ENCODE results near the gene ZNF837. TPM values are rescaled to one million over a fixed set of nuclear protein-coding genes. Genes with fewer than 3 reads are reported as not detected.
A peak's percentile ranks its signal among the peaks of the same experiment; 100 is the strongest.

ZNF837 gene
- total RNA-seq, 1 donor from 2014 or later = 1.2 TPM

- no peak for DNase-seq (ENCODE audit: extremely low spot score in 2 of 2)
- H3K36me3 ChIP-seq = peaks cover 0 to 42% of the 10 kb centered on the region in 2 donors
Observed at GRCh38 chr19:58334691-58335249, 46.1 kb downstream of the ZNF837 start.

GRCh38 chr19:58332697-58333096 lies 48.1 kb downstream of the ZNF837 start:
- intact Hi-C loops (cut with DNase I) = no loop called here
- no peak for TF ChIP-seq CTCF (IDR thresholded peaks at IDR 0.05)
- no peak for TF ChIP-seq POLR2A (IDR thresholded peaks at IDR 0.05)
- no peak for TF ChIP-seq POLR2AphosphoS5 (IDR thresholded peaks at IDR 0.05; ENCODE audit: insufficient read depth in 1 of 2, low read depth in 1 of 2)
- Histone ChIP-seq H3K36me3 (peaks cover 0 to 22% of the 10 kb centered on the region in 2 donors), H3K4me1 (peaks cover 10% of the 10 kb centered on the region), H3K4me3 (no peak overlapping the region), H3K27me3 (no peaks in the 10 kb centered on the region), H3K9me3 (no peaks in the 10 kb centered on the region), H3K27ac (no peak overlapping the region)
- DNase-seq (ENCODE audit: extremely low spot score in 2 of 2) = no peak

More at GRCh38 chr19:58334691-58335249, 46.1 kb downstream of the ZNF837 start:
- Histone ChIP-seq H3K27ac (no peak overlapping the region), H3K27me3 (no peaks in the 10 kb centered on the region), H3K9me3 (no peaks in the 10 kb centered on the region), H3K4me1 (no peaks in the 10 kb centered on the region), H3K4me3 (no peak overlapping the region)
- intact Hi-C loops (cut with DNase I) = no loop called here
- TF ChIP-seq POLR2AphosphoS5 (IDR thresholded peaks at IDR 0.05; ENCODE audit: insufficient read depth in 1 of 2, low read depth in 1 of 2) (no peak), CTCF (IDR thresholded peaks at IDR 0.05) (no peak), POLR2A (IDR thresholded peaks at IDR 0.05) (no peak)

GRCh38 chr19:58330458-58330857 lies 50.4 kb downstream of the ZNF837 start:
- Histone ChIP-seq H3K36me3 (peaks cover 0 to 11% of the 10 kb centered on the region in 2 donors), H3K27me3 (no peaks in the 10 kb centered on the region), H3K4me1 (peaks cover 22% of the 10 kb centered on the region), H3K4me3 (no peak overlapping the region), H3K27ac (no peak overlapping the region), H3K9me3 (no peaks in the 10 kb centered on the region)
- no peak for DNase-seq (ENCODE audit: extremely low spot score in 2 of 2)
- intact Hi-C loops (cut with DNase I) = no loop called here
- TF ChIP-seq POLR2AphosphoS5 (IDR thresholded peaks at IDR 0.05; ENCODE audit: insufficient read depth in 1 of 2, low read depth in 1 of 2) (peak in 1 of 2 donors; percentile 36), CTCF (IDR thresholded peaks at IDR 0.05) (no peak), POLR2A (IDR thresholded peaks at IDR 0.05) (no peak)

GRCh38 chr19:58328999-58329398 lies 51.8 kb downstream of the ZNF837 start:
- no peaks in the 10 kb centered on the region for H3K27me3 ChIP-seq
- no peaks in the 10 kb centered on the region for H3K9me3 ChIP-seq
- no peak for TF ChIP-seq CTCF (IDR thresholded peaks at IDR 0.05)
- no peak for TF ChIP-seq POLR2A (IDR thresholded peaks at IDR 0.05)
- TF ChIP-seq POLR2AphosphoS5 (IDR thresholded peaks at IDR 0.05; ENCODE audit: insufficient read depth in 1 of 2, low read depth in 1 of 2) = no peak
- H3K4me3 ChIP-seq = no peak overlapping the region
- intact Hi-C loops (cut with DNase I) = no loop called here
- no peak for DNase-seq (ENCODE audit: extremely low spot score in 2 of 2)
- H3K27ac ChIP-seq = no peak overlapping the region
- no peaks in the 10 kb centered on the region for H3K36me3 ChIP-seq
- peaks cover 30% of the 10 kb centered on the region for H3K4me1 ChIP-seq

- intact Hi-C loops (cut with DNase I) = no loop called here
- peak within 1 kb of the TSS; percentile 58 to 72 for H3K4me3 ChIP-seq
- H3K4me1 ChIP-seq = peaks cover 30% of the 10 kb centered on the region
- H3K27me3 ChIP-seq = no peaks in the 10 kb centered on the region
- peak within 1 kb of the TSS; percentile 88 for H3K27ac ChIP-seq
- no peaks in the 10 kb centered on the region for H3K36me3 ChIP-seq
- DNase-seq (ENCODE audit: extremely low spot score in 2 of 2) = peak in 1 of 2 donors; percentile 94
- TF ChIP-seq CTCF (IDR thresholded peaks at IDR 0.05) (no peak), POLR2AphosphoS5 (IDR thresholded peaks at IDR 0.05; ENCODE audit: insufficient read depth in 1 of 2, low read depth in 1 of 2) (peak; percentile 94 to 95), POLR2A (IDR thresholded peaks at IDR 0.05) (peak in 1 of 2 donors; percentile 39)
- H3K9me3 ChIP-seq = no peaks in the 10 kb centered on the region
Observed at GRCh38 chr19:58326914-58327726, 53.7 kb downstream of the ZNF837 start, which contains the start of gene ZSCAN22. TSS of gene ZSCAN22 (plus strand) at chr19:58326994. CDS start at chr19:58334803, 7,809 bp downstream.
